ENCODE measurements around the gene LYZL2.

DNA sequence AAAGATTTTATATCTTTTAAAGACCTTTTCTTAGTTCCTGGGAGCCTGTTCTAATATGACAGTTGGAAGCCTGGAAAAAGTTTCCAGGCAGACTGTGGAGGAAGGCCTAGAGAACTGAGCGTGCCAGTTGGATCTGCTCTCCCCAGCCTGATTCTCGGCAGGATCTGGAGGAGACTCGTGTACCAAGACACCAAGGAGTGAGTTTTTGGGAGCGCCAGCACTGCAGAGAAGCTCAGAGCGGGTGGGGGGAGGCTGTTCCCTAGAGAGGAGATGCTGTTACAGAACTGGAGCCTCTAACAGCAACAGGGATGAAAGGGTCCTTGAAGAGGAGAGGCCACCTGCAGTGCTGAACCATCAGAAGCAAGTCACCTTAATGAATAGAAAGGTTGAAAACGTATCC, 52.9 kb downstream of the LYZL2 start:
- TF ChIP-seq CTCF (conservative IDR thresholded peaks at IDR 0.05 in 1 of 2, IDR thresholded peaks at IDR 0.05 in 1 of 2; ENCODE audit: low read depth in 1 of 2, low read length in 2 of 2) = no peak
- no peak for TF ChIP-seq EZH2 (IDR thresholded peaks at IDR 0.05; ENCODE audit: low read length, missing control alignments)
